Activated naive CD4-positive, alpha-beta T cell treated with anti-CD3 and anti-CD28 coated beads, Interleukin-2, amount 50 U/mL, for 24 hours (primary cell): Measurements from ENCODE around the gene TET1.
"Not testable (repeated sequence)": the region's sequence is repeated elsewhere in the genome, so short reads cannot be mapped to it uniquely, and the experiment has no call there.

Source experiments
- H3K27ac Mint-ChIP-seq: one replicate; pipeline ENCODE4 v1.8.0; 2021; ENCODE audit warnings: mild to moderate bottlenecking, mixed read lengths
- H3K27me3 Mint-ChIP-seq: one replicate; pipeline ENCODE4 v1.8.0; 2021; ENCODE audit warnings: mixed read lengths
- H3K36me3 Mint-ChIP-seq: one replicate; pipeline ENCODE4 v1.8.0; 2021; ENCODE audit warnings: mixed read lengths
- H3K4me1 Mint-ChIP-seq: one replicate; pipeline ENCODE4 v1.8.0; 2021; ENCODE audit warnings: mixed read lengths
- H3K4me3 Mint-ChIP-seq: one replicate; pipeline ENCODE4 v1.8.0; 2021; ENCODE audit warnings: mild to moderate bottlenecking, mixed read lengths
- H3K9me3 Mint-ChIP-seq: one replicate; pipeline ENCODE4 v1.8.0; 2021; ENCODE audit warnings: mixed read lengths

Gene TET1

GRCh38 chr10:68595513-68595912 is 35.4 kb downstream of the TET1 start:
- H3K36me3 Mint-ChIP-seq, result no peaks in the 10 kb centered on the region
- H3K9me3 Mint-ChIP-seq, result no peaks in the 10 kb centered on the region
- no peaks in the 10 kb centered on the region for H3K27me3 Mint-ChIP-seq
- H3K27ac Mint-ChIP-seq, result no peak overlapping the region
- H3K4me1 Mint-ChIP-seq, result peaks cover 8% of the 10 kb centered on the region
- H3K4me3 Mint-ChIP-seq, result no peak overlapping the region

- Mint-ChIP-seq H3K4me3 (no peak overlapping the region), H3K27me3 (no peaks in the 10 kb centered on the region), H3K36me3 (no peaks in the 10 kb centered on the region), H3K4me1 (peaks cover 27% of the 10 kb centered on the region), H3K27ac (no peak overlapping the region), H3K9me3 (no peaks in the 10 kb centered on the region)
Observed at GRCh38 chr10:68597407-68597806, 37.3 kb downstream of the TET1 start.

GRCh38 chr10:68598978-68599770 is 39.0 kb downstream of the TET1 start:
- peak overlapping the region; percentile 42 for H3K4me3 Mint-ChIP-seq
- H3K4me1 Mint-ChIP-seq, result peaks cover 40% of the 10 kb centered on the region
- no peaks in the 10 kb centered on the region for H3K27me3 Mint-ChIP-seq
- H3K27ac Mint-ChIP-seq, result no peak overlapping the region
- H3K36me3 Mint-ChIP-seq, result peaks cover 2% of the 10 kb centered on the region
- no peaks in the 10 kb centered on the region for H3K9me3 Mint-ChIP-seq

GRCh38 chr10:68599771-68600040 is 39.6 kb downstream of the TET1 start:
- Mint-ChIP-seq H3K36me3 (peaks cover 2% of the 10 kb centered on the region), H3K4me3 (peak overlapping the region; percentile 94), H3K27me3 (no peaks in the 10 kb centered on the region), H3K9me3 (no peaks in the 10 kb centered on the region), H3K4me1 (peaks cover 41% of the 10 kb centered on the region), H3K27ac (no peak overlapping the region)

- Mint-ChIP-seq H3K27ac (peak overlapping the region; percentile 80), H3K36me3 (peaks cover 2% of the 10 kb centered on the region), H3K4me1 (peaks cover 41% of the 10 kb centered on the region), H3K27me3 (no peaks in the 10 kb centered on the region), H3K4me3 (peak overlapping the region; percentile 94), H3K9me3 (no peaks in the 10 kb centered on the region)
Observed at GRCh38 chr10:68600041-68600778, 40.1 kb downstream of the TET1 start.

GRCh38 chr10:68601501-68602265 is 41.5 kb downstream of the TET1 start:
- Mint-ChIP-seq H3K36me3 (peaks cover 4% of the 10 kb centered on the region), H3K4me1 (peaks cover 41% of the 10 kb centered on the region)

GRCh38 chr10:68602434-68602833 is 42.3 kb downstream of the TET1 start:
- Mint-ChIP-seq H3K27me3 (no peaks in the 10 kb centered on the region), H3K27ac (no peak overlapping the region), H3K4me1 (peaks cover 41% of the 10 kb centered on the region), H3K4me3 (peak overlapping the region; percentile 4), H3K36me3 (peaks cover 4% of the 10 kb centered on the region), H3K9me3 (no peaks in the 10 kb centered on the region)

More at GRCh38 chr10:68601501-68602265, 41.5 kb downstream of the TET1 start:
- H3K4me3 Mint-ChIP-seq, result peak overlapping the region; percentile 94
- H3K27me3 Mint-ChIP-seq, result no peaks in the 10 kb centered on the region
- H3K27ac Mint-ChIP-seq, result peak overlapping the region; percentile 14
- no peaks in the 10 kb centered on the region for H3K9me3 Mint-ChIP-seq

GRCh38 chr10:68603766-68604165 is 43.6 kb downstream of the TET1 start:
- no peaks in the 10 kb centered on the region for H3K27me3 Mint-ChIP-seq
- peaks cover 41% of the 10 kb centered on the region for H3K4me1 Mint-ChIP-seq
- H3K27ac Mint-ChIP-seq, result no peak overlapping the region
- H3K36me3 Mint-ChIP-seq, result peaks cover 4% of the 10 kb centered on the region
- H3K4me3 Mint-ChIP-seq, result no peak overlapping the region
- no peaks in the 10 kb centered on the region for H3K9me3 Mint-ChIP-seq

GRCh38 chr10:68604441-68604840 is 44.3 kb downstream of the TET1 start:
- Mint-ChIP-seq H3K9me3 (no peaks in the 10 kb centered on the region), H3K27ac (no peak overlapping the region), H3K4me1 (peaks cover 41% of the 10 kb centered on the region), H3K4me3 (no peak overlapping the region), H3K36me3 (peaks cover 4% of the 10 kb centered on the region), H3K27me3 (no peaks in the 10 kb centered on the region)

GRCh38 chr10:68606918-68607317 is 46.8 kb downstream of the TET1 start:
- H3K27me3 Mint-ChIP-seq, result no peaks in the 10 kb centered on the region
- H3K4me3 Mint-ChIP-seq, result no peak overlapping the region
- no peak overlapping the region for H3K27ac Mint-ChIP-seq
- H3K9me3 Mint-ChIP-seq, result no peaks in the 10 kb centered on the region
- H3K36me3 Mint-ChIP-seq, result peaks cover 4% of the 10 kb centered on the region
- H3K4me1 Mint-ChIP-seq, result peaks cover 19% of the 10 kb centered on the region

- H3K27ac Mint-ChIP-seq, H3K27me3 Mint-ChIP-seq, H3K4me3 Mint-ChIP-seq: not testable (repeated sequence)
Observed at GRCh38 chr10:68610023-68610422, 49.9 kb downstream of the TET1 start.

GRCh38 chr10:68611227-68611626 is 51.1 kb downstream of the TET1 start:
- peaks cover 4% of the 10 kb centered on the region for H3K36me3 Mint-ChIP-seq
- H3K4me3 Mint-ChIP-seq, result no peak overlapping the region
- no peaks in the 10 kb centered on the region for H3K9me3 Mint-ChIP-seq
- no peaks in the 10 kb centered on the region for H3K27me3 Mint-ChIP-seq
- no peaks in the 10 kb centered on the region for H3K4me1 Mint-ChIP-seq
- H3K27ac Mint-ChIP-seq, result no peak overlapping the region

More at GRCh38 chr10:68610023-68610422, 49.9 kb downstream of the TET1 start:
- H3K9me3 Mint-ChIP-seq, H3K4me1 Mint-ChIP-seq, H3K36me3 Mint-ChIP-seq: not testable (repeated sequence)

GRCh38 chr10:68613974-68614373 is 53.8 kb downstream of the TET1 start:
- not testable (repeated sequence) for H3K4me3 Mint-ChIP-seq, H3K9me3 Mint-ChIP-seq, H3K36me3 Mint-ChIP-seq, H3K27me3 Mint-ChIP-seq, H3K4me1 Mint-ChIP-seq, H3K27ac Mint-ChIP-seq

GRCh38 chr10:68617691-68618090 is 57.6 kb downstream of the TET1 start:
- H3K9me3 Mint-ChIP-seq, H3K4me3 Mint-ChIP-seq, H3K27me3 Mint-ChIP-seq, H3K27ac Mint-ChIP-seq, H3K36me3 Mint-ChIP-seq, H3K4me1 Mint-ChIP-seq: not testable (repeated sequence)

GRCh38 chr10:68618234-68618633 is 58.1 kb downstream of the TET1 start:
- Mint-ChIP-seq H3K4me3 (no peak overlapping the region), H3K27me3 (no peaks in the 10 kb centered on the region), H3K27ac (no peak overlapping the region), H3K9me3 (no peaks in the 10 kb centered on the region), H3K4me1 (peaks cover 5% of the 10 kb centered on the region), H3K36me3 (peaks cover 4% of the 10 kb centered on the region)

- Mint-ChIP-seq H3K27me3 (no peaks in the 10 kb centered on the region), H3K9me3 (no peaks in the 10 kb centered on the region), H3K27ac (no peak overlapping the region), H3K4me1 (peaks cover 5% of the 10 kb centered on the region), H3K4me3 (no peak overlapping the region), H3K36me3 (peaks cover 2% of the 10 kb centered on the region)
Observed at GRCh38 chr10:68619595-68619994, 59.5 kb downstream of the TET1 start.
